NCI-H1105 (cell line): ENCODE results near the gene LHPP.
"Not testable (repeated sequence)": the region's sequence is repeated elsewhere in the genome, so short reads cannot be mapped to it uniquely, and the experiment has no call there.

Experiments
- DNase-seq: peaks from one replicate; lab custom pipeline; 2025; lab: John Stamatoyannopoulos, UW

LHPP gene, protein sequence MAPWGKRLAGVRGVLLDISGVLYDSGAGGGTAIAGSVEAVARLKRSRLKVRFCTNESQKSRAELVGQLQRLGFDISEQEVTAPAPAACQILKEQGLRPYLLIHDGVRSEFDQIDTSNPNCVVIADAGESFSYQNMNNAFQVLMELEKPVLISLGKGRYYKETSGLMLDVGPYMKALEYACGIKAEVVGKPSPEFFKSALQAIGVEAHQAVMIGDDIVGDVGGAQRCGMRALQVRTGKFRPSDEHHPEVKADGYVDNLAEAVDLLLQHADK

DNA sequence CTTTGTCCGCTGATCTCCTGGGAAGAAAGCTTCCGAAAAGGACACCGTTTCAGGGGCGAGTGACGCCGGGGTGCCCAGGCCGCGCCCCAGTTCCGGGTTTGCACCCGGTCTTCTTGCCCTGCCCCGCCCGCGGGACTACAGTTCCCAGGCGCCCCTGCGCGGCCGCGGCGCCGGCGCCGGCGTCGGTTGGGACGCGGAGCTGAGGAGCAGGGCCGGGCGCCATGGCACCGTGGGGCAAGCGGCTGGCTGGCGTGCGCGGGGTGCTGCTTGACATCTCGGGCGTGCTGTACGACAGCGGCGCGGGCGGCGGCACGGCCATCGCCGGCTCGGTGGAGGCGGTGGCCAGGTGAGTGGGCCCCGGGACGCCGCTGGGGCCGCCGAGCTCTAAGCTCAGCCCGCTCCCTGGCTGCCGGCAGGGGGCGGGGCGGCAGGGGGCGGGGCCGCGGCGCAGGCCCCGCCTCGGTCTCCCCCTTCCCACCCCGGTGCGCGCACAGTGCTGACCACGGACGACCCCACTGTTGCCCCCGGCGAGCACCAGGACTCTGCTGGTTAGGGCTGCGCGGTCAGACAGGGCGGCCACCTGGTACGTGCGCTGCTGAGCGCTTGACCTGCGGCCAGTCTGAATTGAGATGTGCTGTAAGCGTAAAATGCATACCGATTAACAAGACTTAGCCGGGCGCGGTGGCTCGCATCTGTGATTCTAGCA, at the start of gene LHPP:
Gene LHPP (plus strand): TSS at position 182 of the 706 bp plus-strand sequence. CDS start 40 bp downstream, at position 222.
- DNase-seq = peak; percentile 27

DNA sequence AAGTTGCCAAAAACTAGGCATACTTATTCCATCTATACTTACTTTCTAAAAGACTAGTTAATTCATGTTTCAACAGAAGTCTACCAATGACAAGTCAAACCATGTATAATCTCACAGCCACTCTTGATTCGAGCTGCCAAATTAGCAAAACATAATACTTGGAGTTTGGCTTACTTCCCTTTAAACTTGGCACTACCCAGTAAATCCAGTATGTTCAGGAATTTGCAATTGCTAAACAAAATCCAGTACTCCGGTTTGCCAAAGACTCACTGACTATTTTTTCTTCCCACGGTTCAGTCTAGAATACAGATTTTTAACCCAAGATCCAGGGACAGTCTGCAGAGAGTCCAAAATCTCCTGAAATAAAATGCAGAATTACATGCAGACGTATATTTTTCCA, 47.5 kb upstream of the LHPP start:
- DNase-seq = no peak

DNA sequence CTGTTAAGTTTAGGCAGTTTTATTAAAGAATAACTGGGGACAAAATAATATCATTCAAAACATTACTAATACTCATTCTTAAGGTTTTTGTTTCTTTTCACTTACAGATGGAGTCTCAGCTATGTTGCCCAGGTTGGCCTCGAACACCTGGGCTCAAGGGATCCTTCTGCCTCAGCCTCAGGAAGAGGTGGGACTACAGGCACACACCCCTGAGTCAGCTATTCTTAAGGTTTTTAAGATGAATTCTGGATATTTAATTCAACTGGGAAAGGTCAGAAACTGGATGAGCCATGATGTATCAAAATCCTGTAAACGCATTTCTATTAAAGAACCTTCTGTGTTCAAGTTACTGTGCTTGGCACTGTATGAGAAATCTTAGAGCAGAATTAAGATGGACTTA, 46.4 kb upstream of the LHPP start:
- DNase-seq = no peak

DNA sequence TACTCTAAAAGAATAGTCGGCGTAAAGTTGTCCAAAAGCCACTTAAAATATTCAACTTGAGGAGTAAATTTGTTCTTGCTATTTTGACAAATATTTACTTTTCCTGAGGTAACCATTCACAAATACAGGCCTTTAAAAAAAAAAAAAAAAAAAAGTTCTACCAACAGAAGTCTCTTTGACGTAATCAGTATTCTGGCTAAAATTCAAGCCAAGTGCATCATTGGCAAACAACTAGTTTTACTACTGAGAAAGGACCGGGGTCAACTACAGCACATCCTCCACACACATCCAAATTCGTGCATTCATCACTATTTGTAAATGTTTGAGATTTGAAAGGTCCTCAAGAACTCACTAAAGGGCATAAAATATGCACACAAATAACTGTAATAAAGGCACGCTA, 44.9 kb upstream of the LHPP start:
- no peak for DNase-seq

DNA sequence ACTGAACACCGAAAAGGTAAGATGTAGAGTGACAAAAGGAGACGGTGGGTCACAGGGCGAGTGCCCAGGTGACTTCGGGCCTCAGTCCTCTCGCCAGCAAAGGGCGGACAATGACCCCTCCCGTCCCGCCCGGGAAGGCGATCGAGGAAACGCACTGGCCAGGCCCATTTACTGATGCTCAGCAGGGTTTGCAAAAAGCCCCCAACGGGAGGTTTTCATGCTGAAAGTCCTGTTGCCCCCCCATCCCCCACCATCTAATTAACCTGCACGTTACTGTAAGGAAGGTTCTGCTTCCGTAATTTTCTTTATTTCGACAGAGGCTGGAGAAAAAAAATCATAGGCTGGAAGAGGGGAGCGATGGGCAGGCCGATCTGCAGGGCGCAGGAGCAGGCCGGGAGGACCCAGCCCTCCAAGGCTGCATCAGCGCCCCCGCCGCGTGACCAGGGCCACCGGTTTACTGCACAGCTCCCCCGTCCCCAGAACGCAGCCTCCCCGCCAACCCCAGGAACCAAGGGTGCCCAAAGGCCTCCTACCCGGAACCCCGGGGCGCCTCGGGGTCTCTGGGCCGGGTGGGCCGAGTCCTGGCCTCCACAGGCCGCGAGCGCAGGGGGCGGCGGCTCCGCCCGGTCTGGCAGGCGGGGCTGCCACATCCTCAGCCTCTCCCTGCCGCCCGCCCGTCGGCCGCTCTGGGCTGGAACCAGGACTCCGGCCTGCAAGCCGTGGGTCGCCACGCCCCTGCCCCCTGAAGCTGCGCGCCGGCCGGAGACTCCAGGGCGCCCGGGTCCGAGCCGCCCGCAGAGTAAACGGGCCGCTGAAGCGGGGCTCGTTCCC, 43.5 kb upstream of the LHPP start:
- DNase-seq = no peak

DNA sequence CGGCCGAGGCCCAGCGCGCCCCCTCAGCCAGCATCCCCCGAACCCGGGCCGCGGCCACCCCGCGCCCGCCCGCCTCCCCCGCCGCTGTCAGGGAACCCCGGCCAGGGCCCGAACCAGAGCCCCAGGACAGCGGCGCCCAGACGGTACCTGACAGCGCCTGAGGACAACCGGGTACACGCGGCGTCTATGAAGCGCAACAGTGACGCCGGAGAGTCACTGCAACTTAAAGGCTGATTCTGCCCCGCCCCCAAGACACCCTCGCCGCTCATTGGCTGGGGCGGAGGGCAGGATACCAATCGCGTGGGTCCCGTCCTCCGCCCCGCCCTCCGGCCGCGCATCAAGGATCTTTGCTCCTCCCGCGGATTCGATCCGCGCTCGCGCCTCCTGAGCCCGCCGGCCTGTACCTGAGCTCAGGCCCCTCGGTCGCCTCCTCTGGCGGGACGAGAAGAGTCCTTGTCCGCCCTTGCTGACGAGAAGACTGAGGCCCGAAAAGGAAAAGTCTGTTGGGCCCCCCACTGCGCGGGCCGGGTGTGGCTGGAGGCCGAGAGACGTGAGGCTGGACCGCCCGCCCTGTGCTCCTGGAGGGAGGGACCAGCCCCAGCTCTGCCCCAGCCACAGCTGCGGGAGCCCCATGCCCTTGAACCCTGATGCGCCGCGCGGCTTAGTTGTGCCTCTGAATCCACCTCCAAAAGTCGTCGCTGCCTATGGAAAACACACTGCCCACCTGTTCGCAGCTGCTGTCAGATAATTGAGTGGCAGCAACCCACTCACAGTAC, 42.7 kb upstream of the LHPP start, which contains the start of gene OAT:
Gene OAT (minus strand): TSS at position 198 of the 776 bp plus-strand sequence. CDS start 6,752 bp downstream, outside the sequence.
- peak; percentile 85 for DNase-seq

DNA sequence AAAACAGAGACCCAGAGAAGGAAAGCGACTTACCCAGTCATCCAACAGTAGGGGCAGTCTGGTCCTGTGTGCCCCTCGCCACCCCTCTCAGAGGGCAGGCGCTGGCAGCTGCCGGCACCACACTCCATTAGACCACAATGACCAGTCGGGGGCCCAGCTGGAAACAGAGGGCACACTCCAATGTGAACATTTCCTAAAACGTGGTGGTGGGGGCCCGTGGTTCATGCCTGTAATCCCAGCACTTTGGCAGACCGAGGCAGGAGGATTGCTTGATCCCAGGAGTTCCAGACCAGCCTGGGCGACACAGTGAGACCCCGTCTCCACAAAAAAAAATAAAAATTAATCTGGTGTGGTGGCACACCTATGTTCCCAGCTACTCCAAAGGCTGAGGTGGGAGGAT, 42.0 kb upstream of the LHPP start:
- DNase-seq = no peak

DNA sequence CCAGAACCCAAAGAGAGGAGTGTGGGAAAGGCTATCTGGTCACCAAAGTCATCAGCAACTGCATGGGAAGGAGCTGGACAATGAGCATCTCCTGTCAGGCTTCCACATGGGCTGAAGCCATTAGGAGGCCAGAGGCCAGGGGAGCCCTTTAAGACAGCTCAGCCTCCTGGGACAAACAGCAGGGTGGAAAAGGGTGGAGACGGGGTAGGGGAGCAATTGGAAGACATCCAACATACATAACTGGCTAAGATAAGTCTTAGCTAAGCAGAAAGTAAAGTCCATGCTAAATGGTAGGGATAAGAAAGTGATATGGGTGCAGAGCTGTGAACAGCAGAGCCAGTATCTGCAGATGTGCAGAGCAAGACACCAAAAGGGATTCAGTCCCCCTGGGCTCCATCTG, 41.4 kb upstream of the LHPP start:
- DNase-seq = no peak

DNA sequence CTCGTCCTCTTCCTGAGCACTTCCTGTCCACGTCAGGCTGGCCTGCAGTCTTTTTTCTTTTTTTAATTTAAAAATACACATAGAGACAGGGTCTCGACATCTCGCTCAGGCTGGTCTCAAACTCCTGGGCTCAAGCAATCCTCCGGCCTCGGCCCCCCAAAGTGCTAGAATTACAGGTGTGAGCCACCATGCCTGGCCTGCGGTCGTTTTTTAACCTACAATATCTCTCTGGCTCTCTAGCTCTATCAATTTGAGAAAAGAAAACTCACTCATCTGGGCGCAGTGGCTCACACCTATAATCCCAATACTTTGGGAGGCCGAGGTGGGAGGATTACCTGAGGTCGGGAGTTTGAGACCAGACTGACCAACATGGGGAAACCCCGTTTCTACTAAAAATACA, 38.9 kb upstream of the LHPP start:
- no peak for DNase-seq

DNA sequence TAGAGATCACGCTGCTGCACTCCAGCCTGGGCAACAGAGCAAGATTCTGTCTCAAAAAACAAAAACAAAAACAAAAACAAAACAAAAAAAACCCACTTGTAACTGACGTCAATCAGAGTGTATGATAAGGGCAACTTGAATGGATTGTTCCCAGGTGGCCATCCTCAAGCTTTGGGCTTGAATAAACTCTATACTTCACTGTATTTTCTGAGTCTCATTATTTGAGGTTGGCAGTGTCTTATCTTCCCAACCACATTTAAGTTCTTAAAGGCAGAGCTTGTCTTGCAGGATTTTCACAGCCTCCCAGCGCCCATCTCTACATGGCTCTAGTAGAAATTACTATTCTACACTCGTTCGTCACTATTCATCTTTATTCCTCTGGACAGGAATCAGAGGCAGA, 37.8 kb upstream of the LHPP start:
- no peak for DNase-seq

DNA sequence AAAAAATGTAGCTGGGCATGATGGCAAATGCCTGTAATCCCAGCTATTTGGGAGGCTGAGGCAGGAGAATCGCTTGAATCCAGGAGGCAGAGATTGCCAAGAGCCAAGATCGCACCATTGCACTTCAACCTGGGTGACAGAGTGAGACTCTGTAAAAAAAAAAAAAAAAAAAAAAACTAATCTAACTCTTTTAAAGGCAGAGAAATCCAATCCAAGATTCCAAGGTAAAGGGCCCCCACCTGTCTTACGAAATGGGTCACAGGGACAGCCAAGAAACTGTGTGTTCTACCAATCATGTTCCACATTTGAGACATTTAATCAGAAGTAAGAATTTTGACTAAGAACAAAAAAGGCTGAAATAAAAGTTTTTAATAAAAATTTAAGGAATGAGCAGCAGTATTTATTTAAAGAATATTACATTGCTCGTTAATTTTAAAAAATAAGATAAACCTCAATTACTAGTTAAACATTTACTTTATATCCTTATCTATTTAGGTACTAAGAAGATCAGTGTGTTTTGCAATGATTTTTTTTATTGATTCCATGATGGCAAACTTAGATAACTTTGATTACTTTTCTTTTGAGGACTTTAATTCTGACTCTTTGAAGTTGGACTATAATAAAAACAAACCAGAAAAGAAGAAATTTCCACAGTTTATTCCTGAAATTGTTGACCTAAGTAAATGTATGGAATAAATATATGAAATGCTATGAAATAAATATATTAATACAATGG, 36.2 kb upstream of the LHPP start:
- no peak for DNase-seq

DNA sequence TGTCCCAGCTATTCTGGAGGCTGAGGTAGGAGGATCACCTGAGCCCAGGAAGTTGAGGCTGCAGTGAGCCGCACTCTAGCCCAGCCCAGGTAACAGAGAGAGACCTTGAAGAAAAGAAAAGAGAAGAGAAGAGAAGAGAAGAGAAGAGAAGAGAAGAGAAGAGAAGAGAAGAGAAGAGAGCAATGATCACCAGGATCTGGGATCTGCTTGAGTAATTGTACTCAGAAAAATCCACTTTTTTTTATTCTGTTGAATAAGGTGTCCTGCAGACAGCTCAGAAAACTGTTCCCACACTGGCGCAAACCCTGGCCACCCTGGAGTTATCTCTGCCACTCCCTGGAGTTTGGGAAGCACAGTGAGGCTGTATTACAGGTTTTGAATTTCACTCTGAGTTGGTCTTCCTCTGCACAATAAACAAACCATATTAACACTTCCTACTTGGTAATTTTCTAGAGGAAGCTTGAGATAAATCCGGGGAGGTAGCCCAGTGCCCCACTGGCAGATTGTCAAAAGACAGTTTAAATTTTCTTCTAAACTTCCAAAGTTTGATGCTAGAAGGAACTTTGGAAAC, 33.3 kb upstream of the LHPP start:
- DNase-seq = no peak

DNA sequence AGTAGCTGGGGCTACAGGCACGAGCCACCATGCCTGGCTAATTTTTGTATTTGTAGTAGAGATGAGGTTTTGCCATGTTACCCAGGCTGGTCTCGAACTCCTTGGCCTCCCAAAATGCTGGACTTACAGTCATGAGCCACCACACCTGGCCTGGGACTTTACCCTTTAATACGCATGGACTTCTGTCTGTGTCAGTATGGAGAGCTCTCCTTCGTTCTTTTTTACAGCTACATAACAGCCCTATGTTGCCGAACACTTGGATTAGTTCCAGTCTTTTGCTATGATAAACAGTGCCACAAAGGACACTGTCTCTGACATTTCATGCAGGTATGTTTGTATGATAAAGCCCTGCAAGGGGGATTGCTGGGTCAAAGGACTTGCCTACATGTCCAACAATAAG, 32.0 kb upstream of the LHPP start:
- DNase-seq = no peak

DNA sequence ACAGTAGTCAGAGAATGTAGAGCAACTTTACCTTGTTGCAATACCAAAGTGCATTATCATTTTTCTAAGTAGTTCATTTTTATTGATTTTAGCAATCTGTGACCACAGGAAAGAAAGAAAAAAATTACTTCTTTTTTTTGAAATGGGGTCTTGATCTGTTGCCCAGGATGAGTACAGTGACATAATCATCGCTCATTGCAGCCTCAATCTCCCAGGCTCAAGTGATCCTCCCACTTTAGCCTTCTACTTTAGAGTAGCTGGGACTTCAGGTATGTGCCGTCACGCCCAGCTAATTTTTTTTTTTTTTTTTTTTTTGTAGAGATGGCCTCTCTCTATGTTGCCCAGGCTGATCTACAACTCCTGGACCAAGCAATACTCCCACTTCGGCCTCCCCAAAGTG, 31.5 kb upstream of the LHPP start:
- DNase-seq = no peak

DNA sequence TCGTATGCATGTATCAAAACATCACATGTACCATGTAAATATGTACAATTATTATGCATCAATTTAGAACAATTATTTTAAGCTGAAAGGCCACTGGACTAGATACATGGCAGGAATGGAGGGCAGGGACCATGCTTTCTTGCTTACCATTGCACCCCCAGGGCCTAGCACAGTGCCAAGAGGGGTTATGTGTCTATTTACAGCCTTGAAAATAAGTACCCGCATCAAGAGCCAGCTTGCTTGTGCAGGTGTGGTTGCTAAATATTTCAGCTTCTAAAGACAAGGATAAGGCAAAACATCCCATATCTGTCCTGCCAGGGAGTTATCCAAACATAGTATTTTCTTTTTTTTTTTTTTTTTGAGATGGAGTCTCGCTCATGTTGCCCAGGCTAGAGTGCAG, 28.2 kb upstream of the LHPP start:
- no peak for DNase-seq

DNA sequence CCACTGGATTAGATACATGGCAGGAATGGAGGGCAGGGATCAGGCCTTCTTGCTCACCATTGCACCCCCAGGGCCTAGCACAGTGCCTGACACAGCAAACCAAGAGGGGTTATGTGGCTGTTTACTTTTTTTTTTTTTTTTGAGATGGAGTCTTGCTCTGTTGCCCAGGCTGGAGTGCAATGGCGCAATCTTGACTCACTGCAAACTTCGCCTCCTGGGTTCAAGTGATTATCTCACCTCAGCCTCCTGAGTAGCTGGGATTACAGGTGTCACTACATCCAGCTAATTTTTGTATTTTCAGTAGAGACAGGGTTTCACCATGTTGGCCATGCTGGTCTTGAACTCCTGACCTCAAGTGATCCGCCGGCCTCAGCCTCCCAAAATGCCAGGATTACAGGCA, 25.9 kb upstream of the LHPP start:
- not testable (repeated sequence) for DNase-seq

DNA sequence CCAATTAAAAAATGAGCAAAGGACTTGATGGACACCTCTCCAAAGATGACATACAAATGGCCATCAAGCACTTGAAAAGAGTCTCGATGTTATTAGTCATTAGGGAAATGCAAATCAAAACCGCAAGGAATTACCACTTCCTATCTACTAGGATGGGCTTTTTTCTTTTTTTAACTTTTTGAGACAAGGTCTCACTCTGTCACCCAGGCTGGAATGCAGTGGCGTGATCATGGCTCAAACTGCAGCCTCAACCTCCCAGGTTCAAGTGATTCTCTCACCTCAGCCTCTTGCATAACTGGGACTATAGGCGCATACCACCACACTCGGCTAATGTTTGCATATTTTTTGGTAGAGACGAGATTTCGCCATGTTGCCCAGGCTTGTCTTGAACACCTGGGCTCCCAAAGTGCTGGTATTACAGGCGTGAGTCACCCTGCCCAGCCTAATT, 25.4 kb upstream of the LHPP start:
- DNase-seq = no peak

DNA sequence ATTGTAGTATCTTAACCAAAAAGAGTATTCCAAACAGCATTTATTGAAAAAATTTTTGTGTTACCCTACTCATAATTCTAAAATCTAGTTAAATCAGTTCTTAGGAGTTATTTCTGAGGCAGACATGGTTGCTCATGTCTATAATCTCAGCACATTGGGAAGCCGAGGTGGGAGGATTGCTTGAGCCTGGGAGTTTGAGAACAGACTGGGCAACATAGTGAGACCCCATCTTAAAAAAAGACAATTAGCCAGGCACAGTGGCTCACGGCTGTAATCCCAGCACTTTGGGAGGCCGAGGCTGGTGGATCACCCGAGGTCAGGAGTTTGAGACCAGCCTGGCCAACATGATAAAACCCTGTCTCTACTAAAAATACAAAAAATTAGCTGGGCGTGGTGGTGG, 19.9 kb upstream of the LHPP start:
- not testable (repeated sequence) for DNase-seq

DNA sequence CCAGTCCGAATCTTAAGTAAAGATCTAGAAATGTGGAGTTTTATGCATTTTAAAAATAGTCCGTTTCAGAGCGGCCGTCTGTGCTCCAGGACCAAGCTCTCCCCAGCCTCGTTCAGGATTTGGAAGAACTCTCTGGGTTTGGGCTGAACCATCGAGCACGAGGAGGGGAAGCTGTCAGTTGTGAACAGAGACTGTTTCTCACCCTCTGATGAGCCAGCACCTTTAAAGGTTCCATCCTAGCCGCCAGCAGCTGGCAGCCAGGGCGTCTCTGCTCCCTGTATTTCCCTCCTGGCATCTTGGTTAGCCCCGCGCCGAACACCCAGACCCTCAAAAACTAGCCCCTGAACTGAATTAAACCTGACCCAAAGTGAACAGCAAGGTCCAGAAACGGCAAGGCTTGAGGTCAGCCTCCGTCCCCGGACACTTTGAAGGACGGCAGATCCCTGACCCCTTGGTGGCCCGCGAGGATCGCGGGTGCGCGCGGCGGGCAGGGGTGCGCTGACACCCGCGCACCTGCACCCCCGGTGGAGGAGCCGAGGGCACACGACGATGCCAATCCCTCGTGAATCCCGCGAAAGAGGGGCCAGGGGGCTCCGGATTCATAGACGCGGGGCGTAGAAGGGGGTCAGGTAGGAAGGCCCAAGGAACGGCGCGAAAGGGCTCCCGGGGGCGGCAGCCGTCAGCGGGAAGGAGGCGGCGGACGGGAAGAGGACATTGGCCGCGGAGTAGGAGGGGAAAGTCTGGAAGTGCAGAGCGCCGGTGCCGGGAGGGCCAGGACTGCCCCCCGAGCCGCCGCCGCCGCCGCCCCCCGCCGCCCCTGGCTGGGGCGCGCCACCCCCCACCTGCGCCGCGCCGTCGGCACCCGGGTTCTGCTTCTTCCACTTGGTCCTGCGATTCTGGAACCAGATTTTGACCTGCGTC, 14.5 kb upstream of the LHPP start:
- DNase-seq = no peak
